SH-SY5Y (cell line): Measurements from ENCODE around the gene GID8.

ENCODE experiments used
- GATA2 ChIP-seq: IDR thresholded peaks from 2 replicates; pipeline ENCODE4 v1.6.1; 2011; ENCODE audit warnings: mild to moderate bottlenecking, low read depth, low read length
- GATA3 ChIP-seq: IDR thresholded peaks from 2 replicates; pipeline ENCODE4 v1.6.1; 2011; ENCODE audit warnings: low read depth, mild to moderate bottlenecking, low read length, moderate library complexity

- TF ChIP-seq GATA2 (no peak), GATA3 (no peak)
These were observed 56.9 kb downstream of the GID8 start for GRCh38 chr20:62994869-62995281.
